Neural cell (in vitro differentiated cells): Measurements from ENCODE around the gene GNG10. TPM values are rescaled to one million over a fixed set of nuclear protein-coding genes. Genes with fewer than 3 reads are reported as not detected.

Experiments used
- polyA plus RNA-seq: library from polyadenylated mRNA; depleted of rRNA; stranded (reverse); fragments of >200 nt; gene quantifications from 2 replicates; pipeline ENCODE4 v1.2.3, GENCODE V29; 2014

The GNG10 gene
- polyA plus RNA-seq, 1 donor from 2014 or later: 69.6 TPM

Other genes with a start within 250 kb of the GNG10 start
- 34.7 and 42.6 TPM in 2 replicates for gene ECPAS, start 177.2 kb upstream of the GNG10 start, polyA plus RNA-seq
- gene ZNF483, start 136.4 kb upstream of the GNG10 start, polyA plus RNA-seq: 2.9 and 4.2 TPM in 2 replicates
- gene PTGR1, start 62.0 kb upstream of the GNG10 start, polyA plus RNA-seq: 3.1 and 6.6 TPM in 2 replicates
- gene DNAJC25, start 30.3 kb upstream of the GNG10 start, polyA plus RNA-seq: 16.8 and 20.0 TPM in 2 replicates
- not detected in 2 replicates for gene SHOC1, start 133.3 kb downstream of the GNG10 start, polyA plus RNA-seq
- 83.2 and 93.6 TPM in 2 replicates for gene UGCG, start 235.2 kb downstream of the GNG10 start, polyA plus RNA-seq